ENCODE results near the gene CTDNEP1. TPM values are rescaled to one million over a fixed set of nuclear protein-coding genes. Genes with fewer than 3 reads are reported as not detected.

The CTDNEP1 gene
- total RNA-seq, 2 experiments from 2014 or later = 79.3 to 80.7 TPM

- no peak overlapping the region for H3K4me3 ChIP-seq (ENCODE audit: low read length)
- no peak for TF ChIP-seq CTCF (IDR thresholded peaks at IDR 0.05)
- H3K4me3 Mint-ChIP-seq = no peak overlapping the region
- ATAC-seq (ENCODE audit: poor library complexity) = no peak
- H3K27me3 Mint-ChIP-seq = peaks cover 10% of the 10 kb centered on the region
- H3K27ac Mint-ChIP-seq = peak overlapping the region; percentile 15
- H3K27me3 ChIP-seq (ENCODE audit: control insufficient read depth in 1 of 2, insufficient read depth in 2 of 2, low read length in 2 of 2) = peaks cover 12 to 13% of the 10 kb centered on the region in 2 experiments
- peaks cover 45% of the 10 kb centered on the region for H3K36me3 Mint-ChIP-seq (ENCODE audit: low read depth)
- H3K27ac ChIP-seq (ENCODE audit: low read depth in 1 of 2, low read length in 2 of 2) = no peak overlapping the region
- peaks cover 35% of the 10 kb centered on the region for H3K4me1 ChIP-seq (ENCODE audit: insufficient read depth, low read length)
- peaks cover 25% of the 10 kb centered on the region for H3K4me1 Mint-ChIP-seq (ENCODE audit: low read depth)
- intact Hi-C loops (cut with DNase I, micrococcal nuclease) = no loop called here
- peaks cover 37% of the 10 kb centered on the region for H3K36me3 ChIP-seq (ENCODE audit: insufficient read depth, low read length)
- H3K9me3 ChIP-seq (ENCODE audit: control insufficient read depth in 1 of 2, insufficient read depth in 1 of 2, low read length in 2 of 2) = peaks cover 0 to 7% of the 10 kb centered on the region in 2 experiments
- no peaks in the 10 kb centered on the region for H3K9me3 Mint-ChIP-seq
- ChIA-PET CTCF (no interaction called here), POLR2A (no interaction called here)
- peak in 1 of 14 experiments; percentile 24 for DNase-seq
These were observed 7.4 kb upstream of the CTDNEP1 start for GRCh38 chr17:7258731-7259554.

GRCh38 chr17:7256766-7257456, 5.4 kb upstream of the CTDNEP1 start:
- intact Hi-C loops (cut with DNase I, micrococcal nuclease) = no loop called here
- H3K4me1 ChIP-seq (ENCODE audit: insufficient read depth, low read length) = peaks cover 25% of the 10 kb centered on the region
- no peak overlapping the region for H3K4me3 ChIP-seq (ENCODE audit: low read length)
- no peak for TF ChIP-seq CTCF (IDR thresholded peaks at IDR 0.05)
- no peak overlapping the region for H3K4me3 Mint-ChIP-seq
- ATAC-seq (ENCODE audit: poor library complexity) (no peak), DNase-seq (no peak)
- ChIA-PET CTCF (interaction anchor here (0.7 to 1.0 kb wide), 2 partner anchors 39 to 503 kb away, joined by 3 read pairs; no protein-coding TSS in a partner anchor), POLR2A (interaction anchor here (0.6 to 1.4 kb wide), 4 partner anchors 10 to 241 kb away, joined by 3 to 6 read pairs (median 4); partner anchors contain the start of genes GABARAP and PHF23)
- no peak overlapping the region for H3K27ac ChIP-seq (ENCODE audit: low read depth in 1 of 2, low read length in 2 of 2)
- H3K36me3 ChIP-seq (ENCODE audit: insufficient read depth, low read length) = peaks cover 37% of the 10 kb centered on the region
- H3K27me3 Mint-ChIP-seq = no peaks in the 10 kb centered on the region
- peaks cover 66% of the 10 kb centered on the region for H3K36me3 Mint-ChIP-seq (ENCODE audit: low read depth)
- H3K27me3 ChIP-seq (ENCODE audit: control insufficient read depth in 1 of 2, insufficient read depth in 2 of 2, low read length in 2 of 2) = peaks cover 0 to 2% of the 10 kb centered on the region in 2 experiments
- peak overlapping the region; percentile 27 for H3K27ac Mint-ChIP-seq
- no peaks in the 10 kb centered on the region for H3K9me3 Mint-ChIP-seq
- H3K4me1 Mint-ChIP-seq (ENCODE audit: low read depth) = peaks cover 24% of the 10 kb centered on the region
- H3K9me3 ChIP-seq (ENCODE audit: control insufficient read depth in 1 of 2, insufficient read depth in 1 of 2, low read length in 2 of 2) = no peaks in the 10 kb centered on the region

GRCh38 chr17:7254511-7254910, 3.0 kb upstream of the CTDNEP1 start:
- no peak for DNase-seq
- Mint-ChIP-seq H3K27ac (no peak overlapping the region), H3K4me1 (ENCODE audit: low read depth) (peaks cover 34% of the 10 kb centered on the region), H3K4me3 (peak overlapping the region; percentile 58), H3K36me3 (ENCODE audit: low read depth) (peaks cover 66% of the 10 kb centered on the region), H3K9me3 (no peaks in the 10 kb centered on the region), H3K27me3 (no peaks in the 10 kb centered on the region)
- TF ChIP-seq CTCF (IDR thresholded peaks at IDR 0.05) = no peak
- Histone ChIP-seq H3K4me1 (ENCODE audit: insufficient read depth, low read length) (peaks cover 25% of the 10 kb centered on the region), H3K27ac (ENCODE audit: low read depth in 1 of 2, low read length in 2 of 2) (no peak overlapping the region), H3K4me3 (ENCODE audit: low read length) (no peak overlapping the region), H3K36me3 (ENCODE audit: insufficient read depth, low read length) (peaks cover 37% of the 10 kb centered on the region), H3K27me3 (ENCODE audit: control insufficient read depth in 1 of 2, insufficient read depth in 2 of 2, low read length in 2 of 2) (no peaks in the 10 kb centered on the region), H3K9me3 (ENCODE audit: control insufficient read depth in 1 of 2, insufficient read depth in 1 of 2, low read length in 2 of 2) (no peaks in the 10 kb centered on the region)
- POLR2A ChIA-PET = no interaction called here
- ATAC-seq (ENCODE audit: poor library complexity) = no peak
- CTCF ChIA-PET = interaction anchor here (0.6 kb wide), 1 partner anchor 35 kb away, joined by 3 read pairs; the partner anchor contains the start of genes ACADVL and DLG4
- intact Hi-C loops (cut with DNase I, micrococcal nuclease) = loop anchor here in 1 of 2 experiments (5.0 kb wide), 4 partner anchors 37 to 308 kb away; partner anchors contain the start of genes ACADVL, DLG4, EIF5A and FGF11

All from CD4-positive, alpha-beta T cell (primary cell).